HTERT RPE-1 (cell line): ENCODE results near the gene CSNK1D.

Experiments
- in situ Hi-C: fragments of 300-500 bp; cut with MboI; formaldehyde crosslinking; loops from 4 replicates; pipeline ENCODE4 v1.14.3; 2020; ENCODE audit warnings: low sequenced_read_pairs

The CSNK1D gene

DNA sequence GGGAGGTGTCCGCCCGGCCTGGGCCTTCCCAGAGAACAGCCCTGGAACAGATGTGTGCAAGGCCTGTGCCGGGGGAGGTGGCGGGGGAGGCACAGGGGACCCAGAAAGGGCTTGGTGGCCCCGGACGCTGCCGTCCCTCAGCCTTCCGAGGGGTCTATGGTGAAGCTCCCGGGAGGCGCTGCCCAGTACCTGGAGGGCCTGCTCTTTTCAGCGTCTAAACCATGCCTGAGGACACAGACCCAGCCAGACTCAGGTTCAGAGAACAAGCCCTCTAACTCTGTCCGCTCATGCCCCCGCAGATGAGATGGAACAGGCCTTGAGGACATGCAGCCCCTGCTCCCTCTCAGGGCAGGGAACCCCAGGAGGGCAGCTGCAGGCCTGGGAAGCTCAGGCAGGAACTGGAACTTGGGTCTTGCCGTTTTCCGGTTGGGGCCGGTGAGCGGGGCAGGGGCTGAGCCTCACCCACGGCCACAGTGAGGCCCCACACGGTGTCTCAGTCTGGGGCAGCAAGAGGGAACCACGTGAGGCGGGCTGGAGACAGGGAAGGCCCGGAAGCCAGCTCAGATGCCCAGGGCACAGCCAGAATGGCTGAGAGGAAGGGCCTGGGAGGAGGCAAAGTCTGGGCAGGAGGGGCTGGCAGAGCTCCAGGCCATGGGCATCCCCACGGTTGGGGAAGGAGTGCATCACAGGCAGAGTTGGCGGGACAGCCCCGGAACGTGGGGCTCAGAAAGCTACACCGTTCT, 32.1 kb downstream of the CSNK1D start:
- in situ Hi-C loops: no loop called here

DNA sequence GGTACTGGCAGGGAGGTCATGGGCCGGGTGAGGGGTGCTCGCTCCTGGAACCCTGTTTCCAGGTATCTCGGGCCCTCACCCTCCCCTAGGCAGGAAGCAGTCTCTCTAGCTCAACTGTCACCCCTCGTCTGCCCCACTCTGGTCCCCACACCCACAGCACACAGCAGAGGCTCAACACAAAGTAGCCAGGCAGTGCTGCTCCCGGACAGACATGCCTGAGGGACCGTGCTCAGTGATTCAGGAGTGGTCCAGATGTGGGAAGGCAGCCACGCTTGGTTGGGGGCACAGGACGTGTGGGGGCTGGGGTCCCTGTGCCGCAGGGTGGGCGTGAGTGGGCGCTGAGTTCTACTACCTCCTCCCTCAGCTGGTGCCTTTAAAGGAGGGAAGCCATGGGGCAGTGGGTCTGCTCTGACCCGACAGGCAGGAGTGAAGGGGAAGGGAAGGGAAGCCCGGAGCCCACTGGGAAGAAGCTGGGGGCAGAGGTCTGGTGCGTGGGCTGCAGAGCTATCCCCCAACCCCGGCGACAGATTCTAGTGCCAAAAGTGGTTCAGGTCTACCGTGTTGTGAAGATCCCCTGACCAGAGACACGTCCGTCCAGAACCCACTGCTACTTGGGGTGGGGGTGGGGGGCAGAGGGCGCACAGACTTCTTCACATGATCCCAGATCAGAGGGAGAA, 32.9 kb downstream of the CSNK1D start:
- in situ Hi-C loops: no loop called here

DNA sequence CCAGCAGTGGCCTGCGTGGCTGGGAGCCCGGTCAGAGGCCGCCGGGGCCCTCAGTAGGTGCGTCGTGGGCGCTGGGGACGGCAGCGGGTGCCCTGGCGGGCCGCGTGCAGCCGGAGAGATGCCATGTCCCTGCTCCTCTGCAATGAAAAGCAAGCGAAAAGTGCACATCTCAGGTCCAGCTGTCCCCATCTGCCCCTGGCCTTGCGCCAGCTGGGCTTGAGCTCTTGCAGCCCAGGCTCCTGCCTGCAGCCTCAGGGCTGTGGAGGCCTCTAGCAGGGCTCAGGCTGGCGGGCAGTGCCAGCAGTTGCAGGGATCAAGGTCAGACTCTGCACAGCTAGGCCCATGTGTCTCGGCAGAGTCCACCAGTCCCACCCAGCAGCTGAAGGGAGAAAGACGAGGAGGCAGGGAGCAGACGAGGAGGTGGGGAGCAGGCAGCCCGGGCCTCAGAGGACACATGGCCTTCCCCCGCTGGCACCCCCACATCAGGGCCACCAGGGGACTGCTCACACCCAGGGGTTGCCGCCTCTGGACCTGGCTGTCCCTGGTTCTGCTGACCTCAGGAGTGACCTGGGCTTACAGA, 33.5 kb downstream of the CSNK1D start:
- in situ Hi-C loops: no loop called here

DNA sequence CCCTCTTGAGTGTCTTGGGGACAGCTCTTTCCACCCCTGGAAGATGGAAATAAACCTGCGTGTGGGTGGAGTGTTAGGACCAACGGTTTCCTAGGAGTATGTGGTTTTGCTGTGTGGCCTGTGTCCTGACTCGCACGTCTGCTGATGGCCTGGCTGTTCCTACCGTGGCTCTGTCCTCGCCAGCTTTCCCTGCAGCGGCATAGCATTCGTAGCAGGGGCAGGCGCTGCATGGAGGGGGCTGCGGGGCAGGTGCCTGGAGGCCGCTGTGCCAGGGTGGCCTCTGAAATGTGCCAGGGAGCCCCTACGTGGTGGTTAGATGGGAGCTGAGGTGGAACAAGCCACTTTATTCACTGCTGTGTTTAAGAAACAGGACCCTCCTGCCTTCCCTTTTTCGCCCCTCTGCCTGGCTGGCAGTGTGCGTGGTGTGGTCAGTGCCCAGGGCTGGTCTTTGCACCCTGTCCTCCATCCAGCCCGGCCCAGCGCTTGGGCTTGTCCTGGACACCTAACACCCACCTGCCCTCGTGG, 34.0 kb downstream of the CSNK1D start:
- in situ Hi-C loops: no loop called here

DNA sequence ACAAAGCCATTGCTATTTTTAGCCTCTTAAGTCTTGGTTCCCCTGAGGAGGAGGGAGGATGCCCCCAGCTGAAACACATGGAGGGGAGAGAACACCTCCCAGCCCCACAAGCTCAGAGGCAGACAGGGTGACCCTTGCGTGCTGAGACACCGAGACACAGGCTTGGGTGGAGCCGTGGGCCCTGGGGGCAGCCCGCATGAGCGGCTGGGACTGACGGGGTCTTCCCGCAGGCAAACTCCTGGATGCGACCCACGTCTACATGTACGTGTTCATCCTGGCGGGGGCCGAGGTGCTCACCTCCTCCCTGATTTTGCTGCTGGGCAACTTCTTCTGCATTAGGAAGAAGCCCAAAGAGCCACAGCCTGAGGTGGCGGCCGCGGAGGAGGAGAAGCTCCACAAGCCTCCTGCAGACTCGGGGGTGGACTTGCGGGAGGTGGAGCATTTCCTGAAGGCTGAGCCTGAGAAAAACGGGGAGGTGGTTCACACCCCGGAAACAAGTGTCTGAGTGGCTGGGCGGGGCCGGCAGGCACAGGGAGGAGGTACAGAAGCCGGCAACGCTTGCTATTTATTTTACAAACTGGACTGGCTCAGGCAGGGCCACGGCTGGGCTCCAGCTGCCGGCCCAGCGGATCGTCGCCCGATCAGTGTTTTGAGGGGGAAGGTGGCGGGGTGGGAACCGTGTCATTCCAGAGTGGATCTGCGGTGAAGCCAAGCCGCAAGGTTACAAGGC, 34.9 kb downstream of the CSNK1D start:
- in situ Hi-C loops: no loop called here

DNA sequence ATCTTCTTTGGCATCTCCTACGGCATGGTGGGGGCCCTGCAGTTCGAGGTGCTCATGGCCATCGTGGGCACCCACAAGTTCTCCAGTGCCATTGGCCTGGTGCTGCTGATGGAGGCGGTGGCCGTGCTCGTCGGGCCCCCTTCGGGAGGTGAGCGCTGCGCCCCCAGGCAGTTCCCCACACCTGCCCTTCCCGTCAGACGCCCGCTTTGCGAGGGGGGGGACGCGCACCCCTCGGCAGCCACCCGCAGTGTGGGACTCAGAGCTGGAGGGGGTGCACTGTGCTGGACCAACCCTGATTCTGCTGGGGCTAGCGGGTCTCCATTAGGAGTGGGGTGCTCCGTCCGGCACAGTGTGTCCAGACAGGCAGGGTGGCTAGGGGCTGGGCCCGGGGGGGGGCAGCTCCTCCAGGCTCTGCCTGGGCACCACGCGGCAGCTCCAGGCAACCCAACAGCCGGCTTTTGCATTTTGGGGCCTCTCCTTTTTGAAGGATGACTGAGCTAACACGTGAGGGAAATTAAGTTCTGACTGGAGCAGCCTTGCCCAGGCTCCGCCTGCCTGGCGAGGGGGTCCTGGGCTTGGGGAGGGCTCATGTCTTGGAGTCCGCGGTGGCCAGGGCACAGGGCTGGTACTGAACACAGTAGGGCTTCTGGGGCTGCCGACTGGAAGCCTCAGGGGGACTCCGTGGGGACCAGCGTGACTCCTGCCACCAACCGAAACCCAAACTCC, 35.6 kb downstream of the CSNK1D start:
- in situ Hi-C loops: no loop called here

DNA sequence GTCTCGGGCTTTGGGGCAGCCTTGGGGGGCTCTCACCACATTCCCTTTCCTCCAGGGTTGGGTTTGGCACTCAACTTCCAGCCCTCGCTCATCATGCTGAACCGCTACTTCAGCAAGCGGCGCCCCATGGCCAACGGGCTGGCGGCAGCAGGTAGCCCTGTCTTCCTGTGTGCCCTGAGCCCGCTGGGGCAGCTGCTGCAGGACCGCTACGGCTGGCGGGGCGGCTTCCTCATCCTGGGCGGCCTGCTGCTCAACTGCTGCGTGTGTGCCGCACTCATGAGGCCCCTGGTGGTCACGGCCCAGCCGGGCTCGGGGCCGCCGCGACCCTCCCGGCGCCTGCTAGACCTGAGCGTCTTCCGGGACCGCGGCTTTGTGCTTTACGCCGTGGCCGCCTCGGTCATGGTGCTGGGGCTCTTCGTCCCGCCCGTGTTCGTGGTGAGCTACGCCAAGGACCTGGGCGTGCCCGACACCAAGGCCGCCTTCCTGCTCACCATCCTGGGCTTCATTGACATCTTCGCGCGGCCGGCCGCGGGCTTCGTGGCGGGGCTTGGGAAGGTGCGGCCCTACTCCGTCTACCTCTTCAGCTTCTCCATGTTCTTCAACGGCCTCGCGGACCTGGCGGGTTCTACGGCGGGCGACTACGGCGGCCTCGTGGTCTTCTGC, 36.3 kb downstream of the CSNK1D start:
- in situ Hi-C loops: no loop called here

DNA sequence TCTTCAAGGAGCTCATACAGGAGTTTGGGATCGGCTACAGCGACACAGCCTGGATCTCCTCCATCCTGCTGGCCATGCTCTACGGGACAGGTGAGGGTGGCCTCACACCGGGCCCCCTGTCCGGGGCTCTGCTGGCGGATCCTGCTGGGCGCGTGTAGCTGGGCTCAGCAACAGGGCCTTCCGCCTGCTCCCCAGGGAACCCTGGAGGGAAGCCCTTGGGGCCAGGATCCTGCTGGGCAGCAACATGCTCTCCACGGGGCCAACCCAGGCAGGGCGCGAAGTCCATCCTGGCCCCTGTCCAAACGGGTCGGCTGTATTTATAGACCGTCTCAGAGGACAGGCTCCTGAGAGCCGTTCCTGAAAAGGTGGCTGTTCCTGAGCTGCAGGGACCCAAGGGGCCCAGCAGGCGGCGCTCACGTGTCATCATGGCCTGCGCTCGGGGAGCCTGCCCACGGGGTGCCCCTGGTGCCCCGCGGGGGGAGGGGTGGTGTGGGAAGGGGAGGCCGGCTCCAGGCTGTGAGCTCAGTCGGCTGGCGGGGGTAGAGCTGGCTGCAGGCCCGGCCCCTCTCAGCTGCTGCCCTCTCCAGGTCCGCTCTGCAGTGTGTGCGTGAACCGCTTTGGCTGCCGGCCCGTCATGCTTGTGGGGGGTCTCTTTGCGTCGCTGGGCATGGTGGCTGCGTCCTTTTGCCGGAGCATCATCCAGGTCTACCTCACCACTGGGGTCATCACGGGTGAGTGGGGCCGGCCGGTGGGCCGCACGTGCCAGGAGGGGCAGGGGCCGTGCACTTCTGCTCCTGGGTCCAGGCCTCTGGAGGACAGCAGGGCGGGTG, 37.1 kb downstream of the CSNK1D start:
- in situ Hi-C loops: no loop called here

DNA sequence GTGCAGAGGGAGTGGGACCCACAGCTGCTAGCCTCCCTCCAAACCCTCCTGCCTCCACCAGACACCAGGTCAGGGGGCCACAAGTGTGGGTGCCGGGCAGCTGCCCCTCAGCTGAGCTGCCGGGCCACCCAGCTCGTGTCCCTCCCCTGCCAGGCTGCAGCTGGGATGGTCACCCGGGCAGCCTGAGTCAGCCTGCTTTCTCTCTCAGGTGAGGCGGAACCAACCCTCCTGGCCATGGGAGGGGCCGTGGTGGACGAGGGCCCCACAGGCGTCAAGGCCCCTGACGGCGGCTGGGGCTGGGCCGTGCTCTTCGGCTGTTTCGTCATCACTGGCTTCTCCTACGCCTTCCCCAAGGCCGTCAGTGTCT, 37.7 kb downstream of the CSNK1D start:
- in situ Hi-C loops: no loop called here

DNA sequence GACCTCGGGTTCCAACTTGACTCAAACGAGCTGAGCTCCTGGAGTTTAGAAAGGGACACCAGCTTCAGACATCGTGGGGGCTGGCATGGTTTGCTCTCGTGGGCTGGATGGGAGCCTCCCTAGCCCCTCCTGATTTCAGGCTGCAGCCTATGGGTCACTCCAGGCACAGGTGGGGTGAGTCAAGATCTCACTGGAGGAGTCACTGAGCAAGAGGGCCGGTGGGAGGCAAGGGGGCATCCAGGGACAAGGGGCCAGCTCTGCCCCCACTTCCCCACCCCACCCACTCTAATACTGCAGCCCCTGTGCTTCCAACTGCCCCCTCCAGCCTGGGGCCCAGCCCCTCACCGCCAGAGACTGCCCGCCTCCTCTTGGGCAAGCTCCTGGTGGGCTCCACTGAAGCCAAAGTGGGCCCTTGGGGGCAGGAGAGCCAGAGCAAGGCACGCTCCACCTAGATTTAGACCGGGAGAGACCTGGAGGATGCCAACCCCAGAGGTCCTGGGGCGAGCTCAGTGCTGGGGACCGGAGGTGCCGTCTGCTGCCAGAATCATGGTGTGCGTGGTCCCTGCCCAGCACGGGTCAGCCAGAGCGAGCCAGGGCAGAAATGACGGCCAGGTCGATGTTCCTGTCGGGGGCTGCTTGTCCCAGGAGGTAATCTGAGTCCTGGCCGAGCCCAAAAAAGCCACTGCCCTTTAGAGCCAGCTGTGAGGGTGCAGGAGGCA, 38.3 kb downstream of the CSNK1D start:
- in situ Hi-C loops: no loop called here

DNA sequence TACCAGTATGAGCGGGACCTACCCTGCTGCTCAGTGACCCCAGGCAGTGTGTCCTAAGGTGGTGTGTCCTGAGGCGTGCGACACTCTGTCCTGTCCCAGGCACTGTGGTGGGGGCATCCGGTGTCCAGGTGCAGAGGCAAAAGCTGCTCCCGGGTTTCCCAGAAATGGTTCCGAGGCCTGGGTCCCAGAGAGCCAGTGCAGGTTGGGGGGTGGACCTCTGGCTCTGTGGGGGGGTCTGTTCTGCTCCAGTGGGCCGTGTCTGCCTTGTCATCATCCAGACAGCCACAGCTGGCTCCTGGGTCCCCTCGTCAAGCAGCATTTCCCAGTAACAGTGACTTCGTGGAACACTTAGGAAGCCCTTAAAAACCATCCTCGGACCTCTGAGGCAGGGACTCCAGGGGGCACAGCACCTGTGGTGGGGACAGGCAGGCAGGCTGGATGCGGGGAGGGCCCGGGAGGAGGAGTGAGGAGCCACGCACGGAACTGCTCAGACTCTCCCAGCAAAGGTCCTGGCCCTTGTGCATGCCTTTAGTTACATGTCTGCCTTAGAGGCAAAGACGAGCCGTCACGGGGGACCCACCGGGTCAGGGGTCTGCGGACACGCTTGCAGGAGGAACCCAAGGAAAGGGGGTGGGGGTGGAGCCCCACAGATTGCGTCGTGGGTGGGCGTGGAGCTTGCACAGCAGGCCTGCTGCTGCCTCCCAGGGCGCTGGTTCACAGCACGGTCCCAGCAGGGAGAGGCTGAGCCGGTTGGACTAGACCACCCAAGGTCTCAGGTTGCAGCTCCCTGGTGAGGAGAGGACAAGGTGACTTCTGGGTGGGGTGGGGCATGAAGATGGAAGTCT, 39.1 kb downstream of the CSNK1D start:
- in situ Hi-C loops: no loop called here

DNA sequence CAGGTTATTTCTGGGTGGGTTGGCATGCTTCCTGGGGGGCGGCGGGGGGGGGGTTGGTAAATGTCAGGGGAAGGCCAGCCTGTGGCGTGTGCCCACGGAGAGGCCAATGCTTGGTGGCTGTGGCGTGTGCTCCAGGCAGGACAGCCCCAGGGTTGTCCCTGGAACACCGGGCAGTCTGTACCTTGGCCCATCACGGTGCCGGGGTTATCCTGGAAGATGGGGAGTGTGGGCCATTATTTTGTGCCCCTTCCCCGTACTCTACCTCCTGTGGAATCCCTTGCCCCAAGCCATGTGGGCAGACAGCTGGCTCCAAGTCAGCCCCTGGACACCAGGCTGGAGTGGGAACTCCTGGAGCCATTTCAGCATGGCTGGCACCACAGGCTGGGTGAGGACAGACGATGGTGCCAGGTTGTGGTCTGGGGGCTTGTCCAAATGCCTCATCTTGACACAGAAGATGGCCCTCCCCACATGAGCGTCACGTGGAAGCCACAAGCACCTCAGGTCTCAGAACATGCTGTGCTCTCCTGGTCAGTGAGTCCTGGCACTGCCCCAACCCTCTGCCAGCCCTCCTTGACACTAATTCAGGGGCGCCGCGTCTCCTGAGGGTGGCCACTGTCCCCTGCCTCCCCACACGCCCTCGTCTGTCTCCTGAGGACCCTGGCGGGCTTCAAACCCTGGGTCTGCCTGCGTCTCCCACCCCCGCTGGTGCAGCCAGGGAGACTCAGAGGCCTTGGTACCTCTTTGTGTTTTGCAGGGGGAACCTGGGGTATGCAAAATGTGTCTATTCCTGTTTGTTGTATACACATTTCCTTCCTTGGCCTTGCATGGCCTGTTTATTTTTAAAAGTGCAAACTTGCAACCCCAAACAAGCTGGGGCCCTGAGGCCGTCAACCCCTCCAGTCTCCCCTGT, 40.4 kb downstream of the CSNK1D start:
- in situ Hi-C loops: no loop called here

DNA sequence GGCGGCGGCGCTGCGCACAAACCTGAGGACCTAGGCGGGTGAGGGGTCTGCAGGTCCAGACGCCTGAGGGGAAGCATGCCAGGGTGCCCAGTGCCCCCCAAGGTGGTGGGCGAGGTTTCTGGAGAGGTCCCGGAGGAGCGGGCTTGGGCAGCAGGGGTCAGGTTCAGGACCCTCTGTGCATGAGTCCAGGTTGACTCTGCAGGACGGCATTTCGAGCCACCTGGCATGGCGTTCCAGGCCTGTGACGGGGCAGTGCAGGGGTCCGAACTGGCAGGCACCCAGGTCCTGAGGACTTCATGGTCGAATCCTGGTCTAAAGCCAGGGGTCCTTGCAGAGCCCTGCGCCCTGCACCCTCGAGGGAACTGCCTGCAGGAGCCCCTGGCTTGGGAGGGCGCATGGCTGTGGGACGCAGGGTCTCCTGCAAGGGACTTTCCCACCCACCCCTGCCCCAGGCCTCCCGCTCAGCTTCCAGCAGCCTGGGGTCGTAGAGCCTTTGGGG, 41.1 kb downstream of the CSNK1D start:
- in situ Hi-C loops: no loop called here

DNA sequence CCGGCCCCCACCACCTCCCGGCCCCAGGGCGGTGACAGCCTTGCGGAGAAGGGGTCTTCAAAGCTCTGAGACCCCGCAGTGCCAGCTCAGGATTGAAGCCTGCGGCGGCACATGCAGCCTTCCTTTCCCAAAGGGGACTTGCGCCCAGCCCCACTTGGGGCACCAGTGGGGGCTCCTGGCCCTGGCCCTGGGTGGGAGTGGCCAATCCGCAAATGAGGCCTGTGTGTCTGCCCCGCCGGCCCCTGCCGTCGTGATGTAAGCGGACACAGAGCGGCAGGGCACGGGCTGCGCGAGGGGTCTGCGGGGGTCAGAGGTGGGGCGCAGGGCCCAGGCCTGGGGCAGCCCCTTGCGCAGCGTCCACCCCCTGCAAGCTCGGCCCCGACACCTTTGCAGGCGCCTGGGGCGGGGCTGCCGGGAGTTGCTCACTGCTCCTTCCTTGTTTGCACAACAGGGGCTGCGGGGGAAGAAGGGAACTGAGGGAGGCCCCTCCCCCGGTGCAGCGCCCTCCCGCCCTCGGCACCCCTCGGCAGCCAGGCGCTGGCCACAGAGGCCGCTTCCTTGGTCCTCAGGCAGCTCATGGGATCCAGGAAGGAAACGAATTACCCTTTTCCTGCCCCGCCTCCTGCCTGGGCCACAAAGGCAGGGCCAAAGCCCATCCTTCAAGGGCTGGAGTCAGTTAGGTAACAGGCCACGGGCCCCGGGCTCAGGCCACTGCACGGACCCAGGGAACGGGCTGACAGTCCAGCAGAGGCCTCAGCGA, 41.8 kb downstream of the CSNK1D start:
- in situ Hi-C loops: no loop called here

DNA sequence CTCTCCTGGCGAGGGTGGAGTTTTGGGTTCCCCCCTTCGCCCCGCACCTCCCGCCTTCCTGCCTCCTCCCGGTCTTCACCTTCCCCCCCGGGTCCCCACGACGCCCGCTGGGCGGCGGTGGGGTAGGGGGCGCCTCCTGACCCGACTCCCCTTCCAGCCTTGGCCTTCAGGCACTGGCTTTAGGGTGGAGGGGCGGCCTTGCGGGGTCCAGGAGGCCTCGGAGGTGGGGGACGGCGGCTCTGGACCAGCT, 42.3 kb downstream of the CSNK1D start:
- in situ Hi-C loops: no loop called here

DNA sequence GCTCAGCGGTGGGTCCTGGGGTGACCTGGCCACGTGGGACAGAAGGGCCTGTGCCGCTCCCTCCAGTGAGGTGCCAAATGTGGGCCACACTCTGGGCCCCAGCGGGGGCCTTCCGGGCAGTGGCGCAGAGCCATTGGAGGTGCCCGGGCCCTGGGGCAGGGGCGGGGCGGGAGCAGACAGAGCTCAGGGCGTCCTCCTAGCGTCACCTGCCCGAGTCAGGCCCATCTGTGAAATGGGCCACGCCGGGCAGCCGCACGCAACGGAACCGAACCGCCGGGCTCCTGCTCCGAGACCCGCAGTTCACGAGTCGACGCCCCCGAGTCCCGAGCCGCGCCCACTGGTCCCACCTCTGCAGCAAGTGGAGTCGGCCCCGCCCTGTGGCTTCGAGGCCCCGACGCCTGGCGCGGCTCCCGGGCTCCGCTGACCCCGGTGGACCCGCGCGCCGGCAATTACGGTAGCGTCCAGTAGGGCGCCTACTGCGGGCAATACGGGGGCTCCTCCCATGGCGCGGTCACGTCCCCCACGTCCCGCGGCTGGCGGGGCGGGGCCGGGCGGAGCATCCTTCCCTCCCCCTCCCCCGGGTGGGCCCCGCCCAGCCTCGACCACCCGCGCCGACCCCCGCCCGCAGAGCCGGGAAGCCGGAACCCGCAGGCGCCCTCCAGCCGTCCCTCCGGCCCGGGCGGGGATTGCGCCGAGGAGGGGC, 42.7 kb downstream of the CSNK1D start:
- in situ Hi-C loops: no loop called here
